Ureter (tissue), 1 donor: ENCODE data around the gene MEGF10. TPM values are rescaled to one million over a fixed set of nuclear protein-coding genes. Genes with fewer than 3 reads are reported as not detected.

Source experiments
- DNase-seq: peaks from one replicate; pipeline ENCODE4 v3.0.0-alpha.2; 2020; ENCODE audit warnings: low spot score
- total RNA-seq: library from RNA; stranded (reverse); gene quantifications from one replicate; pipeline ENCODE4 v1.2.4, GENCODE V29; 2023
- donor health status: DM: yes; HTN: yes; CAD: no.

MEGF10 gene
- total RNA-seq, 1 donor from 2014 or later, result 1.1 TPM

DNA sequence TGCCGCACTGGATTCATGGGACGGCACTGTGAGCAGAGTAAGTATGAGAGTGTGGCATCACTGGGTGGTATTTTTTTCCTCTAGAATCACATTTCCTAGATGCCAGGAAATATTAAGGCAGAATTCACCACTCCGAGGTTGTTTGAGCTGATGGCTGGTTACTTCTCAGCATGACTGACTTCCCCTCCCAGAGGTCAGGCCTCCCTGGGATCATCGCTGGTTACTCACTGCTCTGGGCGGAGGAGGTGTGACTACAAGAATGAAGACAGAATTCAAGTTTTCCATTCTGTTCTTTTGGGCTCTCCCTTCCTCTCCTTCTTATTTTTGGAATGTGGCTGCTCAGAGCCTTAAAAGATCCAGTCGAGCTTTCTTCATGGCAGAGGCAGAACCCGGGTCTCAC, 150.2 kb downstream of the MEGF10 start:
- no peak for DNase-seq

DNA sequence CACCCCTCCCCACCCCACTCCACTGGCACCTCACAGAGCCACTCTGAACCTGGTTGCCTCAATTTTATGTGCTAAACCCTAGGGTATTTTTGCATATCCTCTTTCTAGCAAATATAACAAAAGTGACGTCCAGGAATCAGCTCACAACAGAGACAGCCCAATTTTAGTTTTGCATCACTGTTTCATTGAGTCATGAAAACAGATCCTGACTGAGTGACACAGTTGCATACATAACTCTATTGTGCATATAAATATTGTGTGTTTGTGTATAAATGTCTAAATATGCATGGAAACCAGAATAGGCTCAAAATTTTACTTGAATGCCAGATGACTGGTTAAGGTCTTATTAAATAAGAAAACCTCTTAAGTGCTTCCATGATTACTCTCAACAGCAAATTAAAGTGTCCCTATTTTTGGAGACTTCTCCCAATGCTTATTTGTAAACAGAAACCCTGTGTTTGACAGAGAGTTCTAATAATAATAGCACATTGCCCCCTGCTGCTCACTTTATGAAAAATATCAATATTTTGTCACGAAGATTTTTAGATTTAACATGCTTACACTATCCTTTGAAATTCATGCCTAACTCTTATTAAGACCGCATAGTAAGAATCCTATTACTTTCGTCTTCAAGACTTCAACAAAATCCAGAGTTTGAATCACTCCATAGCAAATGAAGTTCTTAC, 151.3 kb downstream of the MEGF10 start:
- no peak for DNase-seq

DNA sequence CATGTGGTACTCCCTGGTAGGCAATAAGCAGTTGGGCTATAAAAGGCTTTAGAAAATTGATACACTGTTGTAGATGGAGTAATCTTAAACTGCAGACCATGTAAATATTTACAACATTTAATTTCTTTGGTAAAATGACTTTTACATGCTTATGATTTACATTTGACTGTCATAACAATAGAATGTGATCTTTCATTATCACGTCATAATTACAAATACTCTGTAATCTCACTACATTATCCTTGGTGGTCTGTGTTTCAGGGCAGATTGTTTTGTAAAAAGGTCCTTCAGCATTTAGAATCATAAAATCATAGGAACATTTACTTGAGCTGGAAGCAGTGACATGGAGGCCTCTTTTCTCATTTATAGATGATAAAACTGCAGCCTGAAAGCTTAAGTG, 153.6 kb downstream of the MEGF10 start:
- no peak for DNase-seq

DNA sequence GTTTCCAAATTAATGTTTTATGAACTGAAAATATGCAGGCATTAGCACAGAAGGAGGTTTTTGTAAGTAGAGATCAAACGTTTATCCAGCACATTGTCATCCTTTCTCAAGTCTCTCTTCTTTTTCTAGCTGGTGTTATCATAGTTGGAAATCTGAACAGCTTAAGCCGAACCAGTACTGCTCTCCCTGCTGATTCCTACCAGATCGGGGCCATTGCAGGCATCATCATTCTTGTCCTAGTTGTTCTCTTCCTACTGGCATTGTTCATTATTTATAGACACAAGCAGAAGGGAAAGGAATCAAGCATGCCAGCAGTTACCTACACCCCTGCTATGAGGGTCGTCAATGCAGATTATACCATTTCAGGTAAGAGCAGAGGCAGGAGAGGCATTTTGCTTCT, 154.7 kb downstream of the MEGF10 start:
- no peak for DNase-seq

DNA sequence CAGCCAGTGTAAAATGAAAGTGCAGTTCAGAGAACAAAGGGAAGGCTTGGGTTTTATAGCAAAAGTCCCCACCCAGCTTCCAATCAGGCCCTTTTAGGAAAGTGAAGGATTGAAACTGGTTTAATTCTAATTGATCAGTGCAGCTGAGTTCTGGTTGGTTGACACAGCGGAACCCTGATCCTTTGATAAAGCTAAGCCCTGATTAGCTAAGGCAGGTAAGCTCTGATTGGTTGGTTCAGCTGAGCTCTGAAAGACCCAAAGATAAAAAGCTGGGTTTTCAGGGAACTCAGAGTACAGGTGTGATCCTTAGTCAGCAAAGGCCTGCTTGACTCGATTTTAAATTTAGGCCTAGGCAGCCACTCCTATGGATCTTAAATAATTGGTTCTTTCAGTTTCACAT, 156.0 kb downstream of the MEGF10 start:
- DNase-seq, result no peak

DNA sequence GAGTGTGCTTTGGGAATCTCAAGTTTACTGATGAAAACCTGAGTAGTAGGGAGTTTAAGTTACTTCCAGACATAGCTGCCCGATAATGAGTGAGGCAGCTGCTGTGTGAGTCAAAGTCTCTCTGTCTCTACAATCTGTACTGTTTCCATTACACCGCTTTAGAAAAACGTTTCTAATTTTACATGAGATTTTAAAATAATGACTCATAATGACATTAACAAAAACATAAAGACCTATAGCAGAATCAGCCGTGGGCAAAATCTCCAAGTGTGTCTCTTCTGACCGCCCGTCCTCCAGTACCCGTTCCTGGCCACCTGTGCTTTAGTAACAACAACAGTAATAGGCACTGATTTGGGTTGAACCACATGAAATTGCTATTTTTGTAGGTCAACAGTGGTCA, 157.2 kb downstream of the MEGF10 start:
- DNase-seq, result no peak

DNA sequence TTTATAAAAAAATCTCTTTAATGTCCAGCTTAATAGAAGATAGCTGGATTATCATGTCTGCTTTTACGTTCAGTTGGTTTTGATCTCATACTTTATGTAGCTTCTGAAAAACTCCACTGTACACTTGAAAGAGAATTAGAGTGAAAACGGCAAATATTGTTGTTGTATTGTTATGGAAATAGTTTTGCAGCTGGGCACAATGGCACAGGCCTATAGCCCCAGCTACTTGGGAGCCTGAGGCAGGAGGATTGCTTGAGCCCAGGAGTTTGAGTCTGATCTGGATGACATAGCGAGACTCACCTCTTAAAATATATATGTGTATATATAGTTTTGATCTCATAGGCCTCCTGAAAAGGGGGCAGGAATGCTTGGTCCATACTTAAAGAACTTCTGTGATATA, 159.4 kb downstream of the MEGF10 start:
- DNase-seq, result no peak

DNA sequence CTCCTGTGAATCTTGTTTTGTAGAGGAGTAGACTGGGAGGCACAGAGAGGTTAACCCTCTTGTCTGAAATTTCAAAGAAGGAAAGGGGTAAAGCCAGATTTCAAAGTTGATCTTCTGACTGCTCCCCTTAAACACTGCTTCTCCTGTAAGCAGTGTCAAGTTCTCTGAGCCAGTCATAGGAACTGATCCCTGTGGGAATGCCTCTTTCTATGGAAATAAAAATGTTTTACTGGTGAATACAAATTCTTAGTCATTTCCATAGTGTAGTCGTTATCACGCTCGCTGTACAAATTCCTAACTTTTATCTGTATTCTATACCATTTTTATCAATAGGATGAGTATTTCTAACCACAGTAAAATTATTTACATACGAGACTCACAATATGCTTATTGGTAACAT, 160.5 kb downstream of the MEGF10 start:
- no peak for DNase-seq

DNA sequence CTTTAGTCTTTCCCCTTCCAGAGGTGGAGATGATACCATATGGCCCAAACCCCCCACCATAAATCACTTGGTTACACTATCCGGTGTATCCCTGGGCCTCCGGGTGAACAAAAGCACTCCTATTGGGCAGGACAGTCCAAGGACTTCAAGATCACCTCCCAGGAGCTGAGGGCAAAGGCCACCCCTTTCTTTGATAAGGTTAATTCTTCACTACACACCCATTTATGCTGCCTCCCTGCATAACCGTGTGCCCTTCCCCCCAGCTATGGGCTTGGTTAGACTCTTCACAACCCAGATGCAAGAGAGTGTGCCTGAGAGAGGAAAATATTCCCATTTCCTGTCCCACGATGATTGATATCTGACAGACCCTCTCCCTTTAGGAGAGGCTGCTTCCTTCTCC, 162.0 kb downstream of the MEGF10 start:
- DNase-seq, result no peak

DNA sequence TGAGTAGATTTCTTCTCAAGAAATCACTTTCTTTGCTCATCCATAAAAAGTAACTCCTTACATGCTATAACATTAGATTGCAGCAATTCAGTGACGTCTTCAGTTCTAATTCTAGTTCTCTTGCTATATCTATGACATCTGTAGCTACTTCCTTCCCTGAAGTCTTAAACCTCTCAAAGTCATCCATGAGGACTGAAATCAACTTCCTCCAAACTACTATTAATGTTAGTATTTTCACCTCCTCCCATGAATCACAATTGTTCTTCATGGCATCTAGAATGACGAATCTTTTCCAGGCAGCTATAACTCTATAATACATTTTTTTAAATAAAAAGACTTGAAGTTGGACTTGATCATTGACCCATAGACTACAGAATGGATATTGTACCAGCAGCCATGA, 180.6 kb downstream of the MEGF10 start:
- DNase-seq, result no peak

DNA sequence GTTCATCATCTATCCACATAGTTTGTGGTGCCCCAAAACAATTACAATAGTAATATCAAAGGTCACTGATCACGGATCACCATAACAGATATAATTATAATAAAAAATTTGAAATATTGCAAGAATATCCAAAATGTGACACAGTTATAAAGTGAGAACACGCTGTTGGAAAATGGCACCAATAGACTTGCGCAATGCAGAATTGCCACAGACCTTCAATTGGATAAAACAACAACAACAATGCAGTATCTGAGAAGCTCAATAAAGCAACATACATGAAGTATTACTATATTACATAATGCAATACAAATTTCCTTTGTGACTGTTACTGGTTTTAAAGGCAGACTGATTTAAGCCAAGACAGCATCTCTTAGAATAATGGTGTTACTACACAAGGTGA, 182.1 kb downstream of the MEGF10 start:
- DNase-seq, result no peak

DNA sequence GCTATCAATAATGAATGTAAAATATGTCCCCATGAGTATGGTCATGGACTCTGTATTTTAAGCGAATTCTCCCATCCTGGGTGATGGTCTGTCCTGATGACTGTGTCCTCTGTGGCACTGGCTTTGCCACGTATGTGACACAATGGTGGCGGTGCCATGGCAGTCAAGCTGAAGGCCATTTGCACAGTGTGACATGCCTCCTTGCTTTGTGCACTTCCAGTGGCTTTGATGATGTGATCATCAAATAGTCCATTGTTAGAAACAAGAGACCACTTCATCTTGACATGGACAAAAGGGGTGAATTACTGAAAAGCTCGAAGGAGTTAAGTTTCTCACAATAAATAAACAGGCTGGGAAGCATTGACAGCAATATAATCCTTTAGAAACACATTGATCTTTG, 195.9 kb downstream of the MEGF10 start:
- DNase-seq, result no peak

DNA sequence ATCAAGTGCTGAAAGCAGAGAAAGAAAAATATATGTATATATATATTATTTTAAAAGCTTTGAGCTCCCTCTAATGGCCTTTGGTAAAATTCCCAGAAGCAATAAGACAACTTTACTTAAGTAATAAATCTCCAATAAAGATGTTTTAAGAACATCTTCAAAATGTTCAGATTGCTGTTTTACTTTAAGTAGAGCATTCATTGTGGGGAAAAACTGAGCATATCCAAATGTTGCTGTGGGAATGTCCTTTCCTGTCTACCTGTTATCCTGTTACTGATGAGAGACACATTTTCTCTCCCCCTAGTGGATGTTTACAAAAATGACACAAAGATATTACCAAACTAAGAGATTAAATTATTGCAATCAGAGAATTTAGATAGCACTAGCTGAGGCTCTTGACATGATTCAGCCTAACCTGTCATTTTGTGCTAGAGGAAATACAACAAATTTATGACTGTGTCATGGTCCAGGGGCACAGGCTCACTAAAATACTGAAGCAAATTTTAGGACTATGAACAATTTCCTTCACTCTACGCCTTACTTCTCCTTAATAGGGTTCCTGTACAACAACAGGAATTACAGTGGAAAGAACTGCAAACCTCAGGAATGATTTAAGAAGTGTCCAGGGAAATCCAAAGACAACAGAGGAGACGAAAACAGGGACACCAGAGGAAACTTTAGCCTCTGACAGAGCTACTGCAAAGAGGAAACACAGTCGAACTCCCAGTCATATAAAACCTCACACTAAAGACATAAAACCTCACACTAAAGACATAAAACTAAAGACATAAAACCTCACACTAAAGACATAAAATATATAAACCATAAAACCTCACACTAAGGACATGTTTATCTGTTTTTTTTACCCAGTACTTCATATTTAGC, 202.5 kb downstream of the MEGF10 start:
- no peak for DNase-seq

DNA sequence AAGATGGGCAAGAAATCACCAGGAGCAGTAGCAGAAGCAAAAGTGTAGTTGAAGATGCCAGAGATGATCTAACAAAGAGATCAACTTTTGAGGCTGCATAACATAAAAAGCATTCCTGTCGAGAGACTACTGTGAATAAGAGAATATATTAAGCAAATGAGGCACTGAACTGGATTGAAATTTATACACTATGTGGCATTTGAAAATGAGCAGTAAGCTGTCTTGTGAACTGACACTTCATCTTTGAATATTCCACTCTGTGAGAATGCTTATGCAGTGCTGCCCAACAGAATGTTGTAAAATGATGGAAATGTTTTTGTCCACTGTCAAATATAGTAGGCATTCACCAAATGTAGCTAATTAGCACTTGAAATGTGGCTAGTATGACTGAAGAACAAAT, 208.0 kb downstream of the MEGF10 start:
- no peak for DNase-seq

DNA sequence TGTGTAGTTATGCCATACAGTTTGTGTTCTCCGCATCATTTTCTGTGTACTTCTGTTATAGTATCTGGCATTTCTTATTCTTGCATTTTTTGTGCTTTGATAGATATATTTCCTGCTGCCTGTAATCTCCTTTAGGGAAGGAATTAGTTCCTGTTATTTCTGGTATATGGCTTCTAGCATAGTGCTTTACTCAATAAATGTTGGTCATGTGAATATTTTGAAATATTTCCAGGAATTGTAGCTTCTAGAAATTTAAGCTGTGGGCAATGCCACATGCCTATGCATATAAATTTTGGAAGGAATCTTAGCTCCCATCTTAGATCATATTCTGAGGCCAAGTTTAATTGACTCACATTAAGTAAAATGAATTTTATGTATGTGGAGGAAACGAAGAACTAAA, 215.3 kb downstream of the MEGF10 start:
- no peak for DNase-seq

DNA sequence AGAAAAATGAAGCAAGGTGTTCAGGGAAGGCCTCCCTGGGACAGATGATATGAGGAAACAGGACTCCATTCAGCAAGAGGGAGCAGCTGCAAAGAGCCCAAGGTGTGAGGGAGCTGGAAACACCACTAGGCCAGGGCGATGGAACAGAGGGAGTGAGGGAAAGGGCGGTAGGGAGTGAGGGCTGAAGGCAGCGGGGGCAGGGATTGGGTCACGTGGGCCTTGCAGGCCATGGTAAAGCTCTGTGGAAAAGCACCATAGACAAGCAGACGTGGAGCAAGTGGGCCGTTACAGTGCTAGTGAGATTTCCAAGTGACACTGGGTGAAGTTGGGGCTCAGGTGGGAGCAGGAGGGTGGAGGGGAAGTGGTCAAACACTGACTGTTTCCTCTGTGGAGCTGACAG, 216.0 kb downstream of the MEGF10 start:
- DNase-seq, result no peak

DNA sequence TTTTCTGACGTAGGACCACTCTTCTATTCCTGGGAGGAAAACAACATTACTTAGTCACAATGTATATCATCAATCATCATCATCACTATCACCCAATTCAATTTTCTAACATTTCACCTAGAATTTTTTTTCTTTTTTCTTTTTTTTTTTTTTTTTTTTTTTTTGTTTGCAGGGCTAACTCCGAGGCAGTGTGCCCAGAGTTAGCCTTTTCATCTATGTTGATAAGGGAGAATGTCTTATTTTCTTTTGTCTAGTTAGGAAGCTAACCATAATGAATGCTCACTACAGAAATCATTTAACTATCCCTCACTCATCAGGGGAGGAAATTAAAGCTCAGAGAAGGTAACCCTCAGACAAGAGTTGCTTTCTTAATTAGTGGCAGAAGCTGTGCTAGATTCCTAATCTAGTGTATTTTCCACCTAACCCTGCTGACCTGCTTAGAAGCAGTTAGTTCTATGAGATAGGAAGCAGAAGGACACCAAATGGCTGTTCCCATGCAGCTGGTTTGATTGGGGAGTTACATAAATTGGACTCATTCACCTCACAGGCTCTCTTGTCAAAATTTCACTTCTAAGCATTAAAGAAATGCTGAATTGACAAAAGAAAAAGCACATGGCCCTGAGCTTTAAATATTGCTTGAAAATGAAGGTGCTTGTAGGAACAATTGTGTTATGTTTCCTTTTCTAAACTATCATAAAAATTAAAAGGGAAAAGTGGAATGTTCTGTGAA, 218.2 kb downstream of the MEGF10 start:
- no peak for DNase-seq

Other genes starting within 250 kb of the MEGF10 start
- 15.5 TPM for gene C5orf63, start 217.3 kb upstream of the MEGF10 start, total RNA-seq
- 68.2 TPM for gene PRRC1, start 226.8 kb downstream of the MEGF10 start, total RNA-seq